Fibroblast of lung (primary cell): ENCODE measurements around the gene COASY. TPM values are rescaled to one million over a fixed set of nuclear protein-coding genes. Genes with fewer than 3 reads are reported as not detected.
"Not testable (repeated sequence)": the region's sequence is repeated elsewhere in the genome, so short reads cannot be mapped to it uniquely, and the experiment has no call there.

ENCODE experiments used
- DNase-seq, 2 donors: peaks; one replicate each; pipeline versions ENCODE4 v3.0.0 to v3.0.0-alpha.2; 2010; ENCODE audit warnings: low read depth in 2 of 2
- H2AFZ ChIP-seq: 2 replicates; pipeline ENCODE4 v1.5.1; 2012; ENCODE audit warnings: low read length, control low read depth, inconsistent platforms
- H3K27ac ChIP-seq: 2 replicates; pipeline ENCODE4 v1.5.1; 2011; ENCODE audit warnings: low read length, control low read depth; ENCODE audit not compliant: insufficient read depth
- H3K27me3 ChIP-seq: 2 replicates; pipeline ENCODE4 v1.5.1; 2011; ENCODE audit warnings: mild to moderate bottlenecking, low read length; ENCODE audit not compliant: control insufficient read depth, insufficient read depth
- H3K36me3 ChIP-seq: 2 replicates; pipeline ENCODE4 v1.5.1; 2011; ENCODE audit warnings: low read length; ENCODE audit not compliant: control insufficient read depth, insufficient read depth
- H3K4me1 ChIP-seq: 2 replicates; pipeline ENCODE4 v1.5.1; 2011; ENCODE audit warnings: low read length; ENCODE audit not compliant: control insufficient read depth, insufficient read depth; ENCODE audit errors: extremely low read depth
- H3K4me2 ChIP-seq: 2 replicates; pipeline ENCODE4 v1.5.1; 2011; ENCODE audit warnings: low read length, control low read depth; ENCODE audit not compliant: insufficient read depth; ENCODE audit errors: extremely low read depth
- H3K4me3 ChIP-seq, 4 experiments: fragments of 200-600 bp in 1 of 4; sonication (generic) in 1 of 4; replicated peaks in 1 of 4; 2 replicates each; pipeline ENCODE4 v1.5.1; 2011 to 2016; ENCODE audit warnings: low read length in 4 of 4, low read depth in 3 of 4, mild to moderate bottlenecking in 3 of 4, control low read depth in 2 of 4, inconsistent platforms in 1 of 4, mixed read lengths in 1 of 4; ENCODE audit not compliant: insufficient read depth in 1 of 4; ENCODE audit errors: control extremely low read depth in 1 of 4
- H3K79me2 ChIP-seq: 2 replicates; pipeline ENCODE4 v1.5.1; 2012; ENCODE audit warnings: mild to moderate bottlenecking, low read length, inconsistent platforms; ENCODE audit not compliant: control insufficient read depth, insufficient read depth
- H3K9ac ChIP-seq: 2 replicates; pipeline ENCODE4 v1.5.1; 2011; ENCODE audit warnings: mild to moderate bottlenecking, low read length, control low read depth; ENCODE audit not compliant: insufficient read depth
- H3K9me3 ChIP-seq: 2 replicates; pipeline ENCODE4 v1.5.1; 2012; ENCODE audit warnings: low read depth, low read length; ENCODE audit not compliant: control insufficient read depth, insufficient read depth
- H4K20me1 ChIP-seq: 2 replicates; pipeline ENCODE4 v1.5.1; 2011; ENCODE audit warnings: low read length; ENCODE audit not compliant: control insufficient read depth, insufficient read depth; ENCODE audit errors: extremely low read depth
- EZH2 ChIP-seq: IDR thresholded peaks from 2 replicates; pipeline ENCODE4 v1.5.1; 2012; ENCODE audit warnings: low read length, control low read depth, mild to moderate bottlenecking; ENCODE audit errors: missing control alignments
- polyA plus RNA-seq, 2 donors: library from polyadenylated mRNA; depleted of rRNA in 1 of 2; stranded (reverse) in 1 of 2; unstranded in 1 of 2; fragments of >200 nt; gene quantifications; 2 replicates each; pipeline ENCODE4 v1.2.1, GENCODE V29; 2011 to 2012; ENCODE audit warnings: missing spikeins in 1 of 2
- total RNA-seq: library from RNA; depleted of rRNA; stranded (reverse); fragments of >200 nt; gene quantifications from 2 replicates; pipeline ENCODE4 v1.2.1, GENCODE V29; 2014
- TF ChIP-seq, protein P1 (sequence below), 2 donors: IDR thresholded peaks in 1 of 2; conservative IDR thresholded peaks in 1 of 2; 1 replicate in 1 of 2; 2 replicates in 1 of 2; pipeline ENCODE4 v1.5.1; 2011 to 2012; ENCODE audit warnings: low read length in 2 of 2, control low read depth in 1 of 2, inconsistent platforms in 1 of 2, low read depth in 1 of 2, mild to moderate bottlenecking in 1 of 2

Gene COASY
- total and polyA plus RNA-seq, 2 donors (not counting 1 experiment from before 2014, with no cell fraction given): 16.5 to 20.3 TPM

DNA sequence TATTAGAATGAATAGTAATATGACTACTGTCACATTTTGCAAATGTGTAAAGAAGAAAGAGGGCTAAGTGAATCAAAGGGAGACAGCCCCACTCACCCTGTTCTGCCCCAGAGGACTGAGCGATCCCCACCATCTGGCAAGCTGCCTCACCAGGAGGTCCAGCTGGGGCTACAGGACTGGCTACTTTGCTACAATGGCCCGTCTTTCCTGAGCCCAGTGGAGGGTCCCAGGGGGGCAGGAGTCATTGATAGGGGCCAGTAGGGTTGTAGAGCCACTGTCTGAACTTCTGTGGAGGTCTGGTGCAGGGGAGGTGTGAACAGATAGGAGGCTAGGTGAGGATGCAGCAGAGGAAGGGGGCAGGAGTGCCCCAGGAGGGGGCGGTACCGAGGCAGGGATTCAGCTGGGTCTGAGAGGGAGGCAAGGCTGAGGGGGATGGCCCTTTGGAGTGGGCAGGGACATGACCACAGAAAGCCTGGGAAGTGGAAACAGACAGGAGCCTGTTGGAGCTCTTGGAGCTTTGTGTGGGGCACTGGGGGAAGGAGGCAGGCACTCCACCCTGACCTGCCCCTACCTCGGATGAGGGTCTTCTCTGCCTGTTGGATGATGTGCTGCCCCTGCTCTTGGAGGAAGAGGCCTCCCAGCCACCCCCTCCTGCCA is 5.9 kb upstream of the COASY start:
- H4K20me1 ChIP-seq, H3K27me3 ChIP-seq, H3K9me3 ChIP-seq, H3K27ac ChIP-seq, H2AFZ ChIP-seq, H3K4me1 ChIP-seq, H3K9ac ChIP-seq, H3K36me3 ChIP-seq, H3K79me2 ChIP-seq, DNase-seq, H3K4me3 ChIP-seq, H3K4me2 ChIP-seq: not testable (repeated sequence)

GRCh38 chr17:42559075-42559474 is 2.9 kb upstream of the COASY start:
- Histone ChIP-seq H3K9me3 (no peaks in the 10 kb centered on the region), H4K20me1 (no peaks in the 10 kb centered on the region), H3K9ac (no peak overlapping the region), H3K4me3 (no peak overlapping the region), H3K27me3 (no peaks in the 10 kb centered on the region), H3K4me2 (no peak overlapping the region), H3K36me3 (no peaks in the 10 kb centered on the region), H2AFZ (no peak overlapping the region), H3K4me1 (peaks cover 14% of the 10 kb centered on the region), H3K27ac (no peak overlapping the region), H3K79me2 (peaks cover 26% of the 10 kb centered on the region)
- TF ChIP-seq, protein P1, sequence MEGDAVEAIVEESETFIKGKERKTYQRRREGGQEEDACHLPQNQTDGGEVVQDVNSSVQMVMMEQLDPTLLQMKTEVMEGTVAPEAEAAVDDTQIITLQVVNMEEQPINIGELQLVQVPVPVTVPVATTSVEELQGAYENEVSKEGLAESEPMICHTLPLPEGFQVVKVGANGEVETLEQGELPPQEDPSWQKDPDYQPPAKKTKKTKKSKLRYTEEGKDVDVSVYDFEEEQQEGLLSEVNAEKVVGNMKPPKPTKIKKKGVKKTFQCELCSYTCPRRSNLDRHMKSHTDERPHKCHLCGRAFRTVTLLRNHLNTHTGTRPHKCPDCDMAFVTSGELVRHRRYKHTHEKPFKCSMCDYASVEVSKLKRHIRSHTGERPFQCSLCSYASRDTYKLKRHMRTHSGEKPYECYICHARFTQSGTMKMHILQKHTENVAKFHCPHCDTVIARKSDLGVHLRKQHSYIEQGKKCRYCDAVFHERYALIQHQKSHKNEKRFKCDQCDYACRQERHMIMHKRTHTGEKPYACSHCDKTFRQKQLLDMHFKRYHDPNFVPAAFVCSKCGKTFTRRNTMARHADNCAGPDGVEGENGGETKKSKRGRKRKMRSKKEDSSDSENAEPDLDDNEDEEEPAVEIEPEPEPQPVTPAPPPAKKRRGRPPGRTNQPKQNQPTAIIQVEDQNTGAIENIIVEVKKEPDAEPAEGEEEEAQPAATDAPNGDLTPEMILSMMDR (conservative IDR thresholded peaks at IDR 0.05 in 1 of 2, IDR thresholded peaks at IDR 0.05 in 1 of 2; ENCODE audit: low read depth in 1 of 2, low read length in 2 of 2): no peak
- TF ChIP-seq EZH2: no peak
- DNase-seq: no peak

DNA sequence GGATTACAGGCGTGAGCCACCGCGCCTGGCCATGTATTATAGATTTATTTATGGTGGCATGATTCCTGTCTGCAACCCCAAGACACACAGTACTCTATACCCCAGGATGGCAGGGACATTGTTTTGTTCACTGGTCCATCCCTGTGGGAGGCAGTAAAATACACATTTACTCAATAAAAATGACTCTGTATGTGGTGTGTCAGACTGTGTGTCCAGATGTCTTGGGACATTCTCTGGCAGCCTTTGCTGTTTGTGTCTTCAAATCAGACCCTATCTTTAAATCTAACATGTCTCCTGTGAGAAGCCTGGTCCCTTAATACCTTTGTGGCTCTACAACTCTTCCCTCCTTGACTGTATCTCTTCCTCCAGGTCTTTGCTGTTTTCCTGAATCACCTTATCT is 1.7 kb upstream of the COASY start:
- H3K9ac ChIP-seq: no peak overlapping the region
- peaks cover 26% of the 10 kb centered on the region for H3K79me2 ChIP-seq
- no peak for DNase-seq
- H4K20me1 ChIP-seq: no peaks in the 10 kb centered on the region
- peaks cover 12% of the 10 kb centered on the region for H3K4me1 ChIP-seq
- no peak overlapping the region for H2AFZ ChIP-seq
- H3K4me3 ChIP-seq: no peak overlapping the region
- H3K36me3 ChIP-seq: peaks cover 9% of the 10 kb centered on the region
- TF ChIP-seq EZH2: no peak
- TF ChIP-seq, protein P1 (conservative IDR thresholded peaks at IDR 0.05 in 1 of 2, IDR thresholded peaks at IDR 0.05 in 1 of 2; ENCODE audit: low read depth in 1 of 2, low read length in 2 of 2): no peak
- no peak overlapping the region for H3K27ac ChIP-seq
- H3K27me3 ChIP-seq: no peaks in the 10 kb centered on the region
- H3K4me2 ChIP-seq: peak overlapping the region; percentile 13
- H3K9me3 ChIP-seq: no peaks in the 10 kb centered on the region
